Measurements from ENCODE around the gene OIT3.
"Not testable (repeated sequence)": the region's sequence is repeated elsewhere in the genome, so short reads cannot be mapped to it uniquely, and the experiment has no call there.

OIT3 gene

GRCh38 chr10:72887043-72887442, 6.5 kb upstream of the OIT3 start:
- ATAC-seq (no peak), DNase-seq (no peak)
- peaks cover 0 to 11% of the 10 kb centered on the region in 2 donors for H3K9me3 Mint-ChIP-seq
- no peaks in the 10 kb centered on the region for H3K27me3 Mint-ChIP-seq
- peak overlapping the region; percentile 47 to 52 for H3K27ac Mint-ChIP-seq
- peaks cover 16% of the 10 kb centered on the region for H3K4me1 Mint-ChIP-seq
- H3K4me3 Mint-ChIP-seq, result peak overlapping the region; percentile 21 to 61

- Mint-ChIP-seq H3K4me3 (no peak overlapping the region), H3K27me3 (no peaks in the 10 kb centered on the region), H3K27ac (peak overlapping the region in 1 of 2 donors; percentile 4), H3K4me1 (peaks cover 16% of the 10 kb centered on the region), H3K9me3 (no peaks in the 10 kb centered on the region)
- no peak for ATAC-seq
- DNase-seq, result no peak
These were observed 5.3 kb upstream of the OIT3 start for GRCh38 chr10:72888151-72888638.

GRCh38 chr10:72889391-72889831, 4.1 kb upstream of the OIT3 start:
- no peak for DNase-seq
- H3K9me3 Mint-ChIP-seq, result no peaks in the 10 kb centered on the region
- no peak overlapping the region for H3K4me3 Mint-ChIP-seq
- ATAC-seq, result no peak
- H3K27ac Mint-ChIP-seq, result no peak overlapping the region
- H3K27me3 Mint-ChIP-seq, result peaks cover 4% of the 10 kb centered on the region
- peaks cover 16% of the 10 kb centered on the region for H3K4me1 Mint-ChIP-seq

GRCh38 chr10:72890086-72890485, 3.5 kb upstream of the OIT3 start:
- ATAC-seq (no peak), DNase-seq (no peak)
- Mint-ChIP-seq H3K4me3 (no peak overlapping the region), H3K9me3 (no peaks in the 10 kb centered on the region), H3K4me1 (peaks cover 16% of the 10 kb centered on the region), H3K27me3 (peaks cover 8% of the 10 kb centered on the region), H3K27ac (no peak overlapping the region)

- DNase-seq, result no peak
- ATAC-seq, result no peak
- Mint-ChIP-seq H3K27ac (no peak overlapping the region), H3K4me3 (no peak overlapping the region), H3K27me3 (peaks cover 16% of the 10 kb centered on the region), H3K4me1 (no peaks in the 10 kb centered on the region), H3K9me3 (no peaks in the 10 kb centered on the region)
These were observed 1.8 kb downstream of the OIT3 start for GRCh38 chr10:72895236-72895850.

- no peaks in the 10 kb centered on the region for H3K4me1 Mint-ChIP-seq
- peaks cover 16% of the 10 kb centered on the region for H3K27me3 Mint-ChIP-seq
- ATAC-seq (no peak), DNase-seq (no peak)
- H3K4me3 Mint-ChIP-seq, result no peak overlapping the region
- H3K27ac Mint-ChIP-seq, result no peak overlapping the region
- no peaks in the 10 kb centered on the region for H3K9me3 Mint-ChIP-seq
These were observed 5.1 kb downstream of the OIT3 start for GRCh38 chr10:72898616-72899015.

- no peak for DNase-seq
- H3K9me3 Mint-ChIP-seq, result no peaks in the 10 kb centered on the region
- no peak overlapping the region for H3K27ac Mint-ChIP-seq
- H3K4me3 Mint-ChIP-seq, result no peak overlapping the region
- no peak for ATAC-seq
- H3K4me1 Mint-ChIP-seq, result peaks cover 1% of the 10 kb centered on the region
- H3K27me3 Mint-ChIP-seq, result peaks cover 11% of the 10 kb centered on the region
These were observed 6.0 kb downstream of the OIT3 start for GRCh38 chr10:72899545-72899944.

- DNase-seq, H3K9me3 Mint-ChIP-seq, H3K4me1 Mint-ChIP-seq, ATAC-seq, H3K4me3 Mint-ChIP-seq, H3K27me3 Mint-ChIP-seq, H3K27ac Mint-ChIP-seq: not testable (repeated sequence)
These were observed 10.5 kb downstream of the OIT3 start for GRCh38 chr10:72903941-72904446.

- H3K4me1 Mint-ChIP-seq, result peaks cover 5% of the 10 kb centered on the region
- H3K27ac Mint-ChIP-seq, result no peak overlapping the region
- H3K27me3 Mint-ChIP-seq, result no peaks in the 10 kb centered on the region
- H3K9me3 Mint-ChIP-seq, result no peaks in the 10 kb centered on the region
- no peak for DNase-seq
- H3K4me3 Mint-ChIP-seq, result no peak overlapping the region
- ATAC-seq, result no peak
These were observed 11.3 kb downstream of the OIT3 start for GRCh38 chr10:72904806-72905205.

- no peaks in the 10 kb centered on the region for H3K9me3 Mint-ChIP-seq
- peak overlapping the region in 1 of 2 donors; percentile 89 for H3K27ac Mint-ChIP-seq
- H3K27me3 Mint-ChIP-seq, result peaks cover under 1% of the 10 kb centered on the region
- no peak overlapping the region for H3K4me3 Mint-ChIP-seq
- DNase-seq, result no peak
- no peak for ATAC-seq
- H3K4me1 Mint-ChIP-seq, result peaks cover 5% of the 10 kb centered on the region
These were observed 12.9 kb downstream of the OIT3 start for GRCh38 chr10:72906446-72906845.

- H3K9me3 Mint-ChIP-seq, result no peaks in the 10 kb centered on the region
- H3K4me1 Mint-ChIP-seq, result no peaks in the 10 kb centered on the region
- no peak overlapping the region for H3K27ac Mint-ChIP-seq
- peaks cover 7% of the 10 kb centered on the region for H3K27me3 Mint-ChIP-seq
- ATAC-seq (no peak), DNase-seq (no peak)
- no peak overlapping the region for H3K4me3 Mint-ChIP-seq
These were observed 17.2 kb downstream of the OIT3 start for GRCh38 chr10:72910705-72911104.

GRCh38 chr10:72911758-72912157, 18.2 kb downstream of the OIT3 start:
- DNase-seq (no peak), ATAC-seq (no peak)
- no peaks in the 10 kb centered on the region for H3K4me1 Mint-ChIP-seq
- peak overlapping the region in 1 of 2 donors; percentile 68 for H3K27ac Mint-ChIP-seq
- H3K9me3 Mint-ChIP-seq, result no peaks in the 10 kb centered on the region
- peaks cover 7% of the 10 kb centered on the region for H3K27me3 Mint-ChIP-seq
- no peak overlapping the region for H3K4me3 Mint-ChIP-seq

- H3K4me1 Mint-ChIP-seq, result no peaks in the 10 kb centered on the region
- no peak overlapping the region for H3K4me3 Mint-ChIP-seq
- DNase-seq, result no peak
- H3K27ac Mint-ChIP-seq, result no peak overlapping the region
- ATAC-seq, result no peak
- H3K27me3 Mint-ChIP-seq, result peaks cover 7% of the 10 kb centered on the region
- H3K9me3 Mint-ChIP-seq, result no peaks in the 10 kb centered on the region
These were observed 19.2 kb downstream of the OIT3 start for GRCh38 chr10:72912736-72913135.

- no peaks in the 10 kb centered on the region for H3K9me3 Mint-ChIP-seq
- H3K27me3 Mint-ChIP-seq, result peaks cover 7% of the 10 kb centered on the region
- no peak overlapping the region for H3K4me3 Mint-ChIP-seq
- H3K4me1 Mint-ChIP-seq, result no peaks in the 10 kb centered on the region
- no peak overlapping the region for H3K27ac Mint-ChIP-seq
- DNase-seq, result no peak
- ATAC-seq, result no peak
These were observed 19.7 kb downstream of the OIT3 start for GRCh38 chr10:72913287-72913686.

GRCh38 chr10:72917201-72917600, 23.7 kb downstream of the OIT3 start:
- Mint-ChIP-seq H3K27me3 (peaks cover 27% of the 10 kb centered on the region), H3K9me3 (peaks cover 10 to 26% of the 10 kb centered on the region in 2 donors)
- H3K4me3 Mint-ChIP-seq, H3K27ac Mint-ChIP-seq, H3K4me1 Mint-ChIP-seq, DNase-seq, ATAC-seq: not testable (repeated sequence)

- H3K27ac Mint-ChIP-seq, DNase-seq, H3K4me1 Mint-ChIP-seq, ATAC-seq, H3K4me3 Mint-ChIP-seq: not testable (repeated sequence)
- Mint-ChIP-seq H3K27me3 (peaks cover 32% of the 10 kb centered on the region), H3K9me3 (peaks cover 14 to 31% of the 10 kb centered on the region in 2 donors)
These were observed 24.3 kb downstream of the OIT3 start for GRCh38 chr10:72917803-72918332.
